Loucy (cell line): ENCODE measurements around the gene GLT6D1.

Experiments
- EZH2phosphoT487 ChIP-seq: fragments of 200-600 bp; IDR thresholded peaks from 2 replicates; pipeline ENCODE4 v1.6.1; 2018; ENCODE audit warnings: antibody characterized with exemption, mild to moderate bottlenecking, moderate library complexity, borderline replicate concordance
- TF ChIP-seq, protein P1 (sequence below): fragments of 200-600 bp; sonication (generic); conservative IDR thresholded peaks from 2 replicates; pipeline ENCODE4 v1.5.1; 2014; ENCODE audit warnings: mild to moderate bottlenecking, antibody characterized with exemption, low read length

GRCh38 chr9:135613946-135614805, 25.2 kb downstream of the GLT6D1 start:
- TF ChIP-seq, protein P1, sequence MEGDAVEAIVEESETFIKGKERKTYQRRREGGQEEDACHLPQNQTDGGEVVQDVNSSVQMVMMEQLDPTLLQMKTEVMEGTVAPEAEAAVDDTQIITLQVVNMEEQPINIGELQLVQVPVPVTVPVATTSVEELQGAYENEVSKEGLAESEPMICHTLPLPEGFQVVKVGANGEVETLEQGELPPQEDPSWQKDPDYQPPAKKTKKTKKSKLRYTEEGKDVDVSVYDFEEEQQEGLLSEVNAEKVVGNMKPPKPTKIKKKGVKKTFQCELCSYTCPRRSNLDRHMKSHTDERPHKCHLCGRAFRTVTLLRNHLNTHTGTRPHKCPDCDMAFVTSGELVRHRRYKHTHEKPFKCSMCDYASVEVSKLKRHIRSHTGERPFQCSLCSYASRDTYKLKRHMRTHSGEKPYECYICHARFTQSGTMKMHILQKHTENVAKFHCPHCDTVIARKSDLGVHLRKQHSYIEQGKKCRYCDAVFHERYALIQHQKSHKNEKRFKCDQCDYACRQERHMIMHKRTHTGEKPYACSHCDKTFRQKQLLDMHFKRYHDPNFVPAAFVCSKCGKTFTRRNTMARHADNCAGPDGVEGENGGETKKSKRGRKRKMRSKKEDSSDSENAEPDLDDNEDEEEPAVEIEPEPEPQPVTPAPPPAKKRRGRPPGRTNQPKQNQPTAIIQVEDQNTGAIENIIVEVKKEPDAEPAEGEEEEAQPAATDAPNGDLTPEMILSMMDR = no peak
- no peak for TF ChIP-seq EZH2phosphoT487
